Stimulated activated CD4-positive, alpha-beta T cell treated with anti-CD3 and anti-CD28 coated beads, Interleukin-15, amount 100 ng/mL, for 1 hour (primary cell): ENCODE measurements around the gene RNF167.

Experiments used
- DNase-seq, 2 donors: peaks; one replicate each; pipeline ENCODE4 v3.0.0-alpha.2; 2020; ENCODE audit warnings: low read depth in 1 of 2, low spot score in 1 of 2

The RNF167 gene

DNA sequence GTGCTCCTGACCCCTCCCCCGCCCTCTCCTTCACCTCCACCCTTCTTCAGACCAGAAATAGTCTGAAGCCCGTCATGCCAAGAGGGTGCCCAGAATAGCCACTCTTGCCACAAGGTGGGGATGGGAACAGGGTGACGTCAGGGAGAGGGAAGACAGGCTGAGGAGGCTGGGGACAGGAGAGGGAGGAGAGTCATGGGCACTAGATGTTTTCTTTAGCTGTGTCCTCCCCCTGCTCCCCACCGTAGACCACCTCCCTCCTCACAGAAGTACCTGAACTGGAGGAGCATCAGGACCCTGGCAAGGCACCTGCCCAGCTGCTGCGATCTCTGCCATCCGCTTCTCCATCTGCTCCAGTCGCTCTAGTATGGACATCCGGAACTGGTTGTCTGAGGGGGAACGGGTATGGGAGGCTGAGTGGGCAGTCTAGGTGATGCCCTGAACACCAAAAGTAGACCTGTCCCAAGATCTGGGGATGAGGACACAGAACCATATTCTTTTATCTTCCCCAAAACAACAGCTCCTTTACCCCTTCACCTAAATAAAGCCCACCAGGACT, 34.1 kb downstream of the RNF167 start:
- DNase-seq = no peak

- DNase-seq = no peak
Measured at GRCh38 chr17:4978726-4979125, 38.7 kb downstream of the RNF167 start.

DNA sequence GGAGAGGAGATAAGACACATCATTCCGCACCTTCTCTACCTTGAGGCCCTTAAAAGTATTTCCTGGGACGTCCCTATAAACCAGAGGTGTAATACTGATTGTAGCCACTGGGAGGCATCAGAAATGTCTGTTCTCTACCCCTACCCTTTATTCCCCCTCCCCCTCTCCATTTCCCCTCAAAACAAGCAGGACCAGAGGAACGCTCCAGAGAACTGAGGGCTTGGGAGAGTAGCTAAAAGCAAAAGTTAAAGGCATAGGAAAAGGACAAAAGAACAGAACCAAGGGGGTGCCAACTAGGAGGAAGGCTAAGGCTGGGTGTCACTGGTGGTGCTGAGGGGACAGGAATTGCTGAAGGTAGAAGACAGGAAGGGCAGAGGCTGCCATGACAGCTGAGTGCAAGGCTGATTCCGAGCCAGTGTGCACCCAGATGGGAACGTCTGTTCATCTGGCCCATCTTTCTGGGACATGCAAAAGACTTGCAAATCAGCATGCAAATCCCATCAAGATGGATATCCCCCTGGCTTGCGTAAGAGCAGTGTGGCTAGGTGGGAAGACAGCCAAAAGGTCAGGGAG, 40.7 kb downstream of the RNF167 start:
- DNase-seq = no peak

DNA sequence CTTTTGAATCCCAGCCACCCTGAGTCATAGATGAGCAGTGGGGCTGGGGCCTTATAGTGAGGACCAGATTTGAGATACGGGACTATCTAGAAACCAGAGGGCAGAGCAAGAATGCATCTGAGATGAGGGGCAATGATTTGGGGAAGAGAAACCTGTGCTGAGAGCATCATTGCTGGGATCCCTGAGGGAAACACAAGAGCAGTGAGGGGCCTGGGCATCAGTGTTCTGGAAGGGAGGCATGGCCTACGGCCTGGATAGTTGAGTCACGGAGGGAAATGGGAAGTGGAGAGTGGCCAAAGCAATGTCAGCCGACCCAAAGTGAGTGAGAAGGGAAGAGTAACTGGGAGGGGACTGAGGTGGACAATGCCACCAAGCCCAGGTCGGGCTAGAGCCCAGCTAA, 42.2 kb downstream of the RNF167 start:
- DNase-seq = no peak

DNA sequence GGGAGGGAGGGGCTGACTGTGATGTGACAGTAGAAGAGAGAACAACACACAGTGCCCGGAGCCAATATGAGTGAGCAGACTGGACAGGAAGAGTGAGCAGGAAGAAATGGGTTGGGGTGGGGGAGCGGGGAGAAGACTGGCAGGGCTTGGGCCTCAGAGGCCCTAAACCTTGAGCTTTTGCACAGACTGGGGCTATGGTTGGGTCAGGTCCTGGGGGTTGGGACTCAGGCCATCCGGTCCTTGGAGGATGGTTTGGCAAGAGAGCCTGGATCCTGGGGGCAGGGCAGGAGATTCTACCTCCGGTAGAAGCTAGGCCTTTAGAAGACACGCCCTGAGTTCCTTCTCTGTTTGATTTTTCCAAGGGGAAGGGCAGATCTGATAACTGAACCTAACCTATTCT, 46.3 kb downstream of the RNF167 start:
- DNase-seq = no peak

- DNase-seq = peak; percentile 71 to 84
Measured at GRCh38 chr17:4986951-4987766, 47.1 kb downstream of the RNF167 start, which contains the start of gene CAMTA2. TSS of gene CAMTA2 (minus strand) at chr17:4987675. CDS start at chr17:4986222, 1,453 bp downstream.

DNA sequence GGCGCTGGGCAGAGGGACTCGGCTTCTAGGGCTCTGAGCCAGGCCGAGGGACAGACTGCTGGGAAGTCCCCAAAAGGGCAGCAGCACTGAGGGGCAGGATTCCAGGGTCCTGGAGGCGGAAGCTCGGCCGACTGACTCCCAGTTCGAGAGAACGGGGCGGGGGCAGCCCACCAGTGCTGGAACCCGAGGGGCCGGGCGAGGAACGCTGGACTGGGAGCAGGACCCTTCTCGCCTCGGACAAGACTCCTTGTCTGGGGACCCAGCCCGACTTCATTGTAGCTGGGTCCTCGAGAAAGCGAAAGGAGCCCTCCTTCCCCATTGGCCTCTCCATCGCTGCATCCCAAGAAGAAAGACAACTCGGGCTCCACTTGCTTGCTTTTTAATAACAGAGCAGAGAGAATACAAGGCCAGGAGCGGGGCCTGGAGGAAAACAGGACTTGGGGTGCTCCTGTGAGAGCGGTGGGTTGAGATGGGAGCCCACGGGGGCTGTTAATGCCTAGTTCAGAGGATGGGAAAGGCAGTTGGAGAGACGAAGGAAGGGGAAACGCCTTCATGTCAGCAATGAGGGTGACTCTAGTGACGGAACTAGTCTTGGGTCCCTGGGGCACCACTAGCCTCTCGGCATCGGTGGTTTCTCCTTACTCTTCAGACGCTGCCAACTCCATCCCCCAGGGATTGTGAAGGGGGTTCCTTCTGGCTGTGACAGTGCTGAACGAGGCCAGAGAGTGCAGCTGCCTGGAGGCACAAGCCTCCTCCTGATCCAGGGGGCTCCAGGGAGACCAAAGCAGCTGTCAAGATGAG, 47.9 kb downstream of the RNF167 start:
- DNase-seq = no peak

DNA sequence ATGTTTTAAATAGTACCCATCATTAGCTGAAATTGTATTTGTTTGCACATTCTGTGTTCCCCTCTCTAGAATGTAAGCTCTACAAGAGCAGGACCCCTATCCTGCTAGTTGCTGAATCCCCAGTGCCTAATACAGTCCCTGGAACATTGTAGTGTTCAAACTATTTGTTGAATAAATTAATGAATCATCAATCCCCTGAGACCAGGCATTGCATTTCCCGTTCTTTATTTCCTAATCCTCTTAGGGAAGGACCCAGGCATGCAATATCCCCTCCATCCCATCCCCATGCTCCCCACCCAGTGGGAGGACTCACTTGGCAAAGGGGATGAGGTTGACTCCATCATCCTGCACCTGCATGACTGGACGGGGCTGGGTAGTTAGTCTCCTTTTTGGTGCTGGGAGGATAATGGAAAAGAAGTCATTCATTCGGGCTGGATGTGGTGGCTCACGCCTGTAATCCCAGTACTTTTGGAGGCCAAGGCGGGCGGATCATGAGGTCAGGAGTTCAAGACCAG, 54.1 kb downstream of the RNF167 start:
- no peak for DNase-seq
